HepG2 (cell line): ENCODE results near the gene RGN. TPM values are rescaled to one million over a fixed set of nuclear protein-coding genes. Genes with fewer than 3 reads are reported as not detected.

ENCODE experiments used
- CBX5 ChIP-seq: sonication (generic); formaldehyde crosslinking; IDR thresholded peaks from 2 replicates; pipeline ENCODE4 v1.4.0; 2020; ENCODE audit warnings: missing genetic modification reagents, borderline replicate concordance
- CENPBD1 ChIP-seq: sonication (generic); formaldehyde crosslinking; IDR thresholded peaks from 2 replicates; pipeline ENCODE4 v1.8.0; 2022; ENCODE audit warnings: missing genetic modification reagents, low read depth, mild to moderate bottlenecking, borderline replicate concordance
- HIC2 ChIP-seq: sonication (generic); formaldehyde crosslinking; IDR thresholded peaks from 2 replicates; pipeline ENCODE4 v1.9.0; 2022; ENCODE audit warnings: low read depth, missing genetic modification reagents
- KDM5B ChIP-seq: sonication (generic); formaldehyde crosslinking; IDR thresholded peaks from 2 replicates; pipeline ENCODE4 v1.4.0; 2020; ENCODE audit warnings: missing genetic modification reagents, mild to moderate bottlenecking, borderline replicate concordance
- MEIS2 ChIP-seq: sonication (generic); formaldehyde crosslinking; IDR thresholded peaks from 2 replicates; pipeline ENCODE4 v1.9.0; 2021; ENCODE audit warnings: mild to moderate bottlenecking, missing genetic modification reagents
- MLXIP ChIP-seq: sonication (generic); formaldehyde crosslinking; IDR thresholded peaks from 2 replicates; pipeline ENCODE4 v1.9.0; 2021; ENCODE audit warnings: missing genetic modification reagents, borderline replicate concordance
- NONO ChIP-seq, 2 experiments: fragments of 450-650 bp in 1 of 2; sonication (generic) in 1 of 2; formaldehyde crosslinking in 1 of 2; IDR thresholded peaks in 1 of 2; conservative IDR thresholded peaks in 1 of 2; 2 replicates each; pipeline versions ENCODE4 v1.6.1 to v1.8.0; 2017 to 2022; ENCODE audit warnings: mild to moderate bottlenecking in 1 of 2, missing genetic modification reagents in 1 of 2, moderate library complexity in 1 of 2
- PAXIP1 ChIP-seq: sonication (generic); formaldehyde crosslinking; conservative IDR thresholded peaks from 2 replicates; pipeline ENCODE4 v1.4.0; 2020; ENCODE audit warnings: mild to moderate bottlenecking, missing genetic modification reagents, moderate library complexity
- PLSCR1 ChIP-seq: sonication (generic); formaldehyde crosslinking; IDR thresholded peaks from 2 replicates; pipeline ENCODE4 v1.5.0; 2020; ENCODE audit warnings: missing genetic modification reagents, mild to moderate bottlenecking, borderline replicate concordance
- RBM22 ChIP-seq: fragments of 200-400 bp; formaldehyde crosslinking; optimal IDR thresholded peaks from 2 replicates; pipeline ENCODE3; 2017; ENCODE audit warnings: mild to moderate bottlenecking, low read length, moderate library complexity
- SMYD3 ChIP-seq: sonication (generic); formaldehyde crosslinking; IDR thresholded peaks from 2 replicates; pipeline ENCODE4 v1.8.1; 2023; ENCODE audit warnings: mild to moderate bottlenecking, missing genetic modification reagents
- ZFAT ChIP-seq: sonication (generic); formaldehyde crosslinking; conservative IDR thresholded peaks from 2 replicates; pipeline ENCODE4 v1.8.1; 2023; ENCODE audit warnings: missing genetic modification reagents, inconsistent platforms
- ZNF180 ChIP-seq: sonication (generic); formaldehyde crosslinking; IDR thresholded peaks from 2 replicates; pipeline ENCODE4 v1.4.0; 2020; ENCODE audit warnings: low read depth, missing genetic modification reagents, borderline replicate concordance
- ZNF503 ChIP-seq: sonication (generic); formaldehyde crosslinking; IDR thresholded peaks from 2 replicates; pipeline ENCODE4 v1.4.0; 2020; ENCODE audit warnings: missing genetic modification reagents
- ZNF572 ChIP-seq: sonication (generic); formaldehyde crosslinking; IDR thresholded peaks from 2 replicates; pipeline ENCODE4 v1.5.1; 2020; ENCODE audit warnings: mild to moderate bottlenecking, missing genetic modification reagents
- ZSCAN30 ChIP-seq: sonication (generic); formaldehyde crosslinking; IDR thresholded peaks from 2 replicates; pipeline ENCODE4 v1.5.0; 2020; ENCODE audit warnings: mild to moderate bottlenecking, missing genetic modification reagents
- polyA plus RNA-seq, 8 experiments: library from polyadenylated mRNA; depleted of rRNA in 3 of 8; stranded (reverse) in 7 of 8; unstranded in 1 of 8; fragments of >200 nt; fragmentation: Illumina TruSeq in 4 of 8; extraction: Trizol in 4 of 8; gene quantifications; 2 replicates each; pipeline versions ENCODE4 v1.2.1 to v1.2.3, GENCODE V29; 2011 to 2016; ENCODE audit warnings: low read depth in 4 of 8, missing spikeins in 1 of 8, mixed read lengths in 1 of 8; ENCODE audit not compliant: insufficient read depth in 1 of 8
- total RNA-seq, 5 experiments: library from RNA; depleted of rRNA; stranded (reverse); fragments of >200 nt; fragmentation: Illumina TruSeq; extraction: Trizol; gene quantifications; 2 replicates each; pipeline ENCODE4 v1.2.3, GENCODE V29; 2016; ENCODE audit warnings: low read depth in 1 of 5

RGN gene
- total and polyA plus RNA-seq, 2 of the 13 experiments (the other 11 are each of a cell fraction or from before 2014, with no cell fraction given) = 19.6 to 74.4 TPM

- TF ChIP-seq ZNF572 (CRISPR knock-in tag) = no peak
- no peak for TF ChIP-seq KDM5B (CRISPR knock-in tag)
- no peak for TF ChIP-seq ZFAT (CRISPR knock-in tag)
- peak; percentile 93 for TF ChIP-seq ZNF503 (CRISPR knock-in tag)
- no peak for TF ChIP-seq RBM22
- no peak for TF ChIP-seq ZSCAN30 (CRISPR knock-in tag)
- TF ChIP-seq MLXIP (CRISPR knock-in tag) = no peak
- TF ChIP-seq PAXIP1 (CRISPR knock-in tag) = peak; percentile 96
- TF ChIP-seq CBX5 (CRISPR knock-in tag) = no peak
- TF ChIP-seq ZNF180 (CRISPR knock-in tag) = no peak
- no peak for TF ChIP-seq SMYD3 (CRISPR knock-in tag)
- no peak for TF ChIP-seq NONO (IDR thresholded peaks at IDR 0.05)
- TF ChIP-seq NONO (CRISPR knock-in tag; conservative IDR thresholded peaks at IDR 0.05) = peak; percentile 63; the same call in 1 of the 2 replicates
- no peak for TF ChIP-seq PLSCR1 (CRISPR knock-in tag)
- TF ChIP-seq CENPBD1 = no peak
- 0 out of 2 replicates have a peak, but pooled peaks have one; percentile 33 for TF ChIP-seq HIC2 (CRISPR knock-in tag)
- no peak for TF ChIP-seq MEIS2 (CRISPR knock-in tag)
These were observed 2.1 kb downstream of the RGN start (continued) for GRCh38 chrX:47080215-47080914.
